ENCODE data around the gene ATF4.

ATF4 gene

DNA sequence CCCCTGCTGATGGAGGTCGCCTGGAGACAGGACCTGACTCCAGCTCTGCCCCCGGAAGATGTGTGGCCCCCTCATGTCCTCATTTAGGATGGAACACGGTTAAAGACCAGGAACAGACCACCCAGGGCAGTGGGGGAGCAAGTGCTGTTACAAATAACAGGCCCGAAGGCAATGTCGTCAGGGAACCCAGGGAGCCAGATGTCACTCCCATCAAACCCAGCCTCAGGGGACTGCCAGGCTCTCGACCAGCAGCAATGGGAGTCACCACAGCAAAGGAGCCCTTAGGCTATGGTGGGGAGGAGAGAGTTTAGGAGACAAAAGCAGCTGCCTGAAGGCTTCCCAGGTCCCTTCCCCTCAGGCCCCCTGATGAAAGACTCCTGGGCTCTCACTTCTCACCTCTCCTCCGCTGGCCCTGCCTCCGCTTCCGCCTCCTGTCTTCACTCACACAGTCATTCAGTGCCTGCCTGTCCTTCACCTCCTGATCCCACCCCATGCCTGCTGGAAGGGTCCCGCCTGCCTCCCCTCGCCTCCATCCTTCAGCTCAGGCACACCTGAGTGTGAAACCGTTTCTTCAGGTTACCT is 7.8 kb downstream of the ATF4 start:
- no peak for TF ChIP-seq ZFX (IDR thresholded peaks at IDR 0.05)
- TF ChIP-seq, protein P1, sequence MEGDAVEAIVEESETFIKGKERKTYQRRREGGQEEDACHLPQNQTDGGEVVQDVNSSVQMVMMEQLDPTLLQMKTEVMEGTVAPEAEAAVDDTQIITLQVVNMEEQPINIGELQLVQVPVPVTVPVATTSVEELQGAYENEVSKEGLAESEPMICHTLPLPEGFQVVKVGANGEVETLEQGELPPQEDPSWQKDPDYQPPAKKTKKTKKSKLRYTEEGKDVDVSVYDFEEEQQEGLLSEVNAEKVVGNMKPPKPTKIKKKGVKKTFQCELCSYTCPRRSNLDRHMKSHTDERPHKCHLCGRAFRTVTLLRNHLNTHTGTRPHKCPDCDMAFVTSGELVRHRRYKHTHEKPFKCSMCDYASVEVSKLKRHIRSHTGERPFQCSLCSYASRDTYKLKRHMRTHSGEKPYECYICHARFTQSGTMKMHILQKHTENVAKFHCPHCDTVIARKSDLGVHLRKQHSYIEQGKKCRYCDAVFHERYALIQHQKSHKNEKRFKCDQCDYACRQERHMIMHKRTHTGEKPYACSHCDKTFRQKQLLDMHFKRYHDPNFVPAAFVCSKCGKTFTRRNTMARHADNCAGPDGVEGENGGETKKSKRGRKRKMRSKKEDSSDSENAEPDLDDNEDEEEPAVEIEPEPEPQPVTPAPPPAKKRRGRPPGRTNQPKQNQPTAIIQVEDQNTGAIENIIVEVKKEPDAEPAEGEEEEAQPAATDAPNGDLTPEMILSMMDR (conservative IDR thresholded peaks at IDR 0.05) = no peak
- peak overlapping the region; percentile 85 for H3K27ac ChIP-seq

DNA sequence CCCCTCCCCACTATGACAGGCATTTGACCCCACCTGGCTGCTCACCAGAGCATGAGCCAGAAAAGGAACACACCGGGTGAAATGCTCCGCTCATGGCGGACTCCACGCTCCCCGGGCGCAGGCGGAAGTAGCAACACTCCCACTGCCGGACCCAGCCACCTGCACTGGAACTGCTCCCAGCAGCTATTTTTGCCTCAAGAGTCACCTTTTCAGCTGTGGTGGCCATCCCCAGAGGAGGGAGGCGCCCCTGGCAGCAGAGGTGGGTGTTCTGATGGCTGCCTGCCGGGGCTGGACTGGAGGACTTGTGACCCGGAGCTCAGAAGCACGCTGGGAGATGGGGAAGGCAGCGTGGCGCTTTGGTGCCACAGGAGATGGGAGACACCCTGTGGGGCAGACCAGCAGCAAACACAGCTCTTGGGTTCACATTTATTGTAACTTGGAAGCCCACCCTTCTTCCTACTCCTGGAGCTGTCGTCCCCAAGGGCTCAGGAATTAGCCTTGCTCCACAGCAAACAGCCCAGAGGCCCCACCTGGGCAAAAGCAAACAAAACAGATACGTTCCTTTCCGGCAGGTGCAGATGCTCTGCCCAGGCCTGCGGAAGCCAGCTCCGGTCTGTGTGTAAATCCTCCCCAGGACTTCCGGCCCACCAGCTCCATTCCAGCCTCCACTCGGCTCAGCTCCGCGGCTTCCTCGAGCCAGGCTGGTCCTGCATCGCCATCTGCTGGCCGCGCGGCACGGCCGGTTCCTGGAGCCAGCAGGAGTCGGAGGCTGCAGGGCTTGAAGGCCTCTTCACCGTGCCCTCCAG is 8.5 kb downstream of the ATF4 start:
- H3K27ac ChIP-seq = peak overlapping the region; percentile 85
- TF ChIP-seq, protein P1 (conservative IDR thresholded peaks at IDR 0.05) = peak; percentile 99
- TF ChIP-seq ZFX (IDR thresholded peaks at IDR 0.05) = no peak; the same call in 1 of the 2 replicates

DNA sequence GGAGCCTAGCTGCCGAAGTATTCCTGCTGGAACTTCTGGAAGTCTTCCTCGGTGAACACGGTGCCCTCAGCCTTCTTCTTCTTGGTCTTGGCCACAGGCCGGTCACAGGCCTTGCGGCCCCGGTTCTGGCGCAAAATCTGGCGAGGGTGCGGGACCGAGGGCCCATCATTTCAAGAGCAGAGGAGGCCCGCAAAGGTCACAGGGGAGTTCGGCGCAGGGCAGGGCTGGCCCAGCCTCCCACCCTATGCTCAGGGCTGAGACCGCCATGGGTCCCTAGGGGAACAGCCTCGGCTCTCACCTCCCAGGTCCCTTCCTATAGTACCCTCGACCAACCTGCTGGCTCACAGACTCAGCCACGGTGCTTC is 9.1 kb downstream of the ATF4 start:
- TF ChIP-seq, protein P1 (conservative IDR thresholded peaks at IDR 0.05) = no peak; the same call in none of the 2 replicates
- H3K27ac ChIP-seq = peak overlapping the region; percentile 85

DNA sequence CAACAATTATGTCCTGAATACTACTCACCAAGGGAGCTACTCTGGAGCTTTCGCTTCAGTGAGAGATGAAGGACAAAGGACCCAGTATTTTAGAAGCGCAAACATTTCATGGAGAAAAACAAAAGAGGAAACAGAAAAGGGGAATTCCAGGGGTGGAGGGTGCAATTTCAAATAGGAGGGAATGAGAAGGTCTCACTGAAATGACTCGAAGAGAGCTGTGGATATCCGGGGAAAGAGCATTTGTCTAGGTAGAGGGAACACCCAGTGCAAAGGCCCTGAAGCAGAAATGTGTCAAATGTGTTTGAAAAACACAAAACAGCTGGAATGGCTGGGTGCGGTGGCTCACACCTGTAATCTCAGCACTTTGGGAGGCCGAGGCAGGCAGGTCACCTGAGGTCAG is 9.8 kb downstream of the ATF4 start:
- no peak for TF ChIP-seq ZFX (IDR thresholded peaks at IDR 0.05)
- TF ChIP-seq, protein P1 (conservative IDR thresholded peaks at IDR 0.05) = no peak
- H3K27ac ChIP-seq = no peak overlapping the region; the same call in 1 of the 2 replicates

DNA sequence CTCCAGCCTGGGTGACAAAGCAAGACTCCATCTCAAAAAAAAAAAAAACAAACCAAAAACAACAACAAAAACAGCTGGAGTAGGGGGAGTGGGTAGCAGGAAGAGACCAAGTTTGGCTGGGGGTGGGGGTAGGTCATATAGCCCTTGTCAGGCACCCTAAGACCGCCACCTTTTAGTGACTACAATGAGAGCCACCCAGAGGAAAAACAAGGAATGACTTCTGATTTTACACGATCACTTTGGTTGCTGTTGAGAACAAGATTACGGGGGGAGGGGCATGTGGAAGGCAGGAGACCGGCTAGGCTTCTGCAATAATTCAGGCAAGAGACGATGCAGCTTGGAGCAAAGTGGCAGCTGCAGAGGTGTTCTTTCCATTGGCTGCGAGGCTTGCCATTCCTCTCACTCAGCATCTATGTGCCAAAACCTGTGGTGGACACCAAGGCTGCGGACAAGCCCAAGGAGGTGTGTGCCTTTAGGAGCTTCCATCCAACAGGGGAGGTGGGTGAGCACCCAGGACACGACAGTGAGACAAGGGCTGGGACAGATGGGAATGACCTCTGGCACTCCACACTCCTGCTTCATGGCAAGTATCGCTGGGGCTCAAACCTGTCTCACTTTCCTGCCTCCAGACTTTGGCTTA is 10.4 kb downstream of the ATF4 start:
- peak overlapping the region; percentile 98 for H3K27ac ChIP-seq
- TF ChIP-seq, protein P1 (conservative IDR thresholded peaks at IDR 0.05) = peak; percentile 18; the same call in 1 of the 2 replicates
- no peak for TF ChIP-seq ZFX (IDR thresholded peaks at IDR 0.05)

DNA sequence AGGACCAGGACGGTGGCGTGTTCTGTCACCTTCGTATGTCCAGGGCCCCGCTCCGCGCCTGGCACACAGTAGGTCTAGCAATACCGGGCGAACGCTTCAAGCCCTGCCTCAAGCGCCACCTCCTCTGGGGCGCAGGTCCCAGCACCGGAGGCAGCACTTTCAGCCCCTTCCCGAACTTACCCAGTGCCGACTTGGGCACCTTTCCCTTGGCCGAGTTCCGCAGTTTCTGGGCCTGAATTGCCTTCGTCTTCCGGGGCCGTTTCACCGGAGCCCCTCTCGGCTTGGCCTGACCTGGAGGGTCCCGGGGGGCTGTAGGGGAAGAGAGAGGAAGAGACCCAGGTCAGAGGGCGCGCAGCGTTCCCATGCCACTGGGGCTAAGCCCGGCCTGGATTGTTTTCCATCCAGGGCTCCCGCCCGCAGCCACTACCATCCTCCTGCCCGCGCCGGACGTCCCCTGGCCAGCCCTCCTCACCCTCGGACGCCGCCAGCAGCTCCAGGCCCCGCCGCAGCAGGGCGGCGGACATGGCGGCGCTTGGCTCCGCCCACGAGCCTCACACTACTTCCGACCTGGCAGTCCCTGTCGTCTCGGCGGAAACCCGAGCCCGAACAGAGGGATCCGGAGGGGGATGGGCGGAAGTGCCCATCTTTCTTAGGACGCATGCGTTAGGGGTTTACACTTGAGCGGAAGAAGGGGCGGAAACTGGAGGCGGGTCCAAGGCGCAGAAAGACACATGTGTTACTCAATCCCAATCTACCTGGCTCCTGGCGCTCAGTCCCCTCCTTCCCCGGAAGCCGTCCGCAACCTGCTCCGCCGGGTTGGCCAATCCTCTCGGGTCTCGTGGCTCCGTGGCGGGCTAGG is 12.1 kb downstream of the ATF4 start, which contains the start of gene RPS19BP1:
TSS of gene RPS19BP1 (minus strand) at position 534 of the 859 bp plus-strand sequence. CDS start at position 524, 10 bp downstream.
- peak within 1 kb of the TSS; percentile 98 for H3K27ac ChIP-seq
- TF ChIP-seq, protein P1 (conservative IDR thresholded peaks at IDR 0.05) = no peak
- TF ChIP-seq ZFX (IDR thresholded peaks at IDR 0.05) = peak; percentile 60; the same call in 1 of the 2 replicates
